K562 (cell line): ENCODE measurements around the gene TMEM150C. TPM values are rescaled to one million over a fixed set of nuclear protein-coding genes. Genes with fewer than 3 reads are reported as not detected.

ENCODE experiments used
- ATAC-seq: fragments of 200-7000 bp; cut with Tn5 transposase; 3 replicates; pipeline ENCODE4 v1.9.1; 2020; ENCODE audit warnings: moderate library complexity
- BruUV-seq: library from RNA; stranded (reverse); fragments of 400-500 nt; replicated peaks from 2 replicates; lab custom pipeline; 2021; lab: Mats Ljungman, UMichigan
- CTCF ChIA-PET: fragments of 300-600 bp; formaldehyde crosslinking; extraction: SDS; loops from one replicate; lab custom pipeline; 2021; ENCODE audit warnings: low intra/inter-chr PET ratio; lab: Yijun Ruan, JAX
- POLR2A ChIA-PET: fragments of 300-600, 350-650 bp; sonication (Branson Sonifier 250); formaldehyde crosslinking; extraction: SDS; loops from one replicate; lab custom pipeline; 2021; ENCODE audit warnings: antibody characterized with exemption, inconsistent platforms; lab: Yijun Ruan, JAX
- DNase-seq, 4 experiments: peaks; one replicate each; pipeline versions ENCODE4 v3.0.0 to v3.0.0-alpha.2; 2011 to 2018; ENCODE audit warnings: low spot score in 3 of 4, mixed read lengths in 3 of 4; ENCODE audit errors: extremely low read depth in 1 of 4
- FAIRE-seq: peaks from 2 replicates; lab custom pipeline; 2011; peaks lifted over from hg19 to GRCh38; lab: Jason Lieb, UNC
- H2AFZ ChIP-seq: 2 replicates; pipeline ENCODE4 v1.6.0; 2011; ENCODE audit warnings: low read depth, low read length, control low read depth, inconsistent platforms
- H3K27ac ChIP-seq: fragments of 200-600 bp; 3 replicates; pipeline ENCODE4 v1.8.0; 2011; ENCODE audit warnings: low read depth, mild to moderate bottlenecking, control low read depth, inconsistent platforms, low read length, moderate library complexity, mixed read lengths; ENCODE audit errors: extremely low read depth
- H3K27me3 ChIP-seq, 2 experiments: fragments of 300-600 bp in 1 of 2; 2 replicates in 1 of 2; 3 replicates in 1 of 2; pipeline versions ENCODE4 v1.6.0 to v1.8.0; 2011; ENCODE audit warnings: inconsistent platforms in 2 of 2, low read length in 2 of 2, mild to moderate bottlenecking in 1 of 2, mixed read lengths in 1 of 2, moderate library complexity in 1 of 2; ENCODE audit not compliant: control insufficient read depth in 2 of 2, insufficient read depth in 2 of 2
- H3K36me3 ChIP-seq: fragments of 300-600 bp; 3 replicates; pipeline ENCODE4 v1.8.0; 2011; ENCODE audit warnings: mild to moderate bottlenecking, low read length, inconsistent platforms; ENCODE audit not compliant: control insufficient read depth, insufficient read depth
- H3K4me1 ChIP-seq, 2 experiments: fragments of 200-600 bp in 1 of 2; replicated peaks in 1 of 2; 2 replicates in 1 of 2; 3 replicates in 1 of 2; pipeline versions ENCODE4 v1.5.1 to v1.8.0; 2011; ENCODE audit warnings: inconsistent platforms in 2 of 2, low read length in 2 of 2, mild to moderate bottlenecking in 1 of 2, mixed read lengths in 1 of 2, moderate library complexity in 1 of 2; ENCODE audit not compliant: control insufficient read depth in 2 of 2, insufficient read depth in 2 of 2
- H3K4me2 ChIP-seq: 2 replicates; pipeline ENCODE4 v1.6.1; 2011; ENCODE audit warnings: low read length, control low read depth, inconsistent platforms, mixed read lengths; ENCODE audit not compliant: insufficient read depth
- H3K4me3 ChIP-seq: fragments of 200-600 bp; sonication (generic), shearing (Covaris generic); 2 replicates; pipeline ENCODE4 v1.5.1; 2016; ENCODE audit warnings: control low read depth, inconsistent platforms
- H3K79me2 ChIP-seq: fragments of 200-600 bp; 3 replicates; pipeline ENCODE4 v1.8.0; 2011; ENCODE audit warnings: low read length, inconsistent platforms; ENCODE audit not compliant: control insufficient read depth, insufficient read depth
- H3K9ac ChIP-seq, 2 experiments: 2 replicates each; pipeline versions ENCODE4 v1.6.0 to v1.6.1; 2011; ENCODE audit warnings: low read depth in 2 of 2, low read length in 2 of 2, control low read depth in 1 of 2, inconsistent platforms in 1 of 2, mild to moderate bottlenecking in 1 of 2, mixed read lengths in 1 of 2; ENCODE audit not compliant: insufficient read depth in 1 of 2
- H3K9me1 ChIP-seq: one replicate; pipeline ENCODE4 v1.6.0; 2011; ENCODE audit warnings: inconsistent platforms, mild to moderate bottlenecking, low read length, moderate library complexity; ENCODE audit not compliant: control insufficient read depth, insufficient read depth
- H3K9me3 ChIP-seq: replicated peaks from 2 replicates; pipeline ENCODE4 v1.5.1; 2011; ENCODE audit warnings: low read depth, low read length, inconsistent platforms; ENCODE audit not compliant: control insufficient read depth, insufficient read depth
- H4K20me1 ChIP-seq: replicated peaks from 2 replicates; pipeline ENCODE4 v1.6.1; 2011; ENCODE audit warnings: low read length, inconsistent platforms, mixed read lengths; ENCODE audit not compliant: control insufficient read depth, insufficient read depth
- C11orf30 ChIP-seq: fragments of 450-650 bp; IDR thresholded peaks from 2 replicates; pipeline ENCODE4 v1.6.1; 2016; ENCODE audit warnings: low read depth, mild to moderate bottlenecking
- ETV6 ChIP-seq, 3 experiments: fragments of 150-350 bp in 1 of 3; sonication (generic) in 1 of 3; formaldehyde crosslinking in 1 of 3; IDR thresholded peaks; 2 replicates each; pipeline versions ENCODE4 v1.6.1 to v1.8.0; 2014 to 2022; ENCODE audit warnings: borderline replicate concordance in 2 of 3, low read depth in 2 of 3, antibody characterized with exemption in 1 of 3, low read length in 1 of 3, mild to moderate bottlenecking in 1 of 3, missing genetic modification reagents in 1 of 3
- KDM4B ChIP-seq, 2 experiments: fragments of 450-650 bp in 1 of 2; sonication (generic) in 1 of 2; IDR thresholded peaks; 2 replicates each; pipeline ENCODE4 v1.6.1; 2016 to 2017; ENCODE audit warnings: borderline replicate concordance in 2 of 2, antibody characterized with exemption in 1 of 2, low read depth in 1 of 2, mild to moderate bottlenecking in 1 of 2
- POLR2B ChIP-seq: fragments of 450-650 bp; IDR thresholded peaks from 2 replicates; pipeline ENCODE4 v1.6.1; 2018; ENCODE audit warnings: low read depth; ENCODE audit not compliant: partially characterized antibody
- RBM22 ChIP-seq: fragments of 200-400 bp; formaldehyde crosslinking; IDR thresholded peaks from 2 replicates; pipeline ENCODE4 v1.6.1; 2018; ENCODE audit warnings: low read length, low read depth; ENCODE audit not compliant: poor library complexity, severe bottlenecking
- SRF ChIP-seq, 2 experiments: fragments of 250-450, 450-650 bp in 1 of 2; sonication (Bioruptor Pico) in 1 of 2; sonication (generic) in 1 of 2; formaldehyde crosslinking; IDR thresholded peaks; 2 replicates each; pipeline versions ENCODE4 v1.5.0 to v1.5.1; 2020 to 2022; ENCODE audit warnings: mild to moderate bottlenecking in 1 of 2, missing genetic modification reagents in 1 of 2
- THRB ChIP-seq: fragments of 450-650 bp; formaldehyde crosslinking; conservative IDR thresholded peaks from 2 replicates; pipeline ENCODE4 v1.4.0; 2022; ENCODE audit warnings: mild to moderate bottlenecking, missing genetic modification characterization
- ZHX1 ChIP-seq: fragments of 150-350 bp; conservative IDR thresholded peaks from 2 replicates; pipeline ENCODE4 v1.6.1; 2014; ENCODE audit warnings: low read length
- ZNF785 ChIP-seq: fragments of 250-450 bp; sonication (Bioruptor Pico); IDR thresholded peaks from 2 replicates; pipeline ENCODE4 v1.4.0; 2020; ENCODE audit warnings: mild to moderate bottlenecking
- WGBS: fragments of 100-300 bp; shearing (Covaris generic); methylation state at CpG from one replicate; pipeline ENCODE4 v1.1.6; 2016; ENCODE audit warnings: low coverage, mixed read lengths; ENCODE audit not compliant: insufficient coverage; ENCODE audit errors: missing lambda C conversion rate; 5-methylcytosine and 5-hydroxymethylcytosine counted together
- in situ Hi-C: fragments of 300-500 bp; cut with MboI; formaldehyde crosslinking; loops from 4 replicates; pipeline ENCODE4 v1.15.0; 2018; ENCODE audit warnings: inconsistent platforms, mixed read lengths
- intact Hi-C: fragments of 100-400 bp; cut with micrococcal nuclease; formaldehyde crosslinking; loops from 2 replicates; pipeline ENCODE4 v1.14.2; 2022
- polyA plus RNA-seq, 8 experiments: library from polyadenylated mRNA; depleted of rRNA in 4 of 8; stranded (reverse) in 5 of 8; unstranded in 3 of 8; fragments of >200 nt; fragmentation: Nextera tagmentation in 2 of 8; fragmentation: Illumina TruSeq in 1 of 8; extraction: Ambion mirVana in 2 of 8; extraction: Trizol in 1 of 8; gene quantifications; 2 replicates each; pipeline versions ENCODE4 v1.2.1 to v1.2.3, GENCODE V29; 2011 to 2014; ENCODE audit warnings: inconsistent platforms in 1 of 8, missing spikeins in 1 of 8
- total RNA-seq, 7 experiments: library from RNA; depleted of rRNA in 6 of 7; stranded (reverse); fragments of >200 nt in 6 of 7; fragmentation: Illumina TruSeq in 2 of 7; extraction: Trizol in 2 of 7; gene quantifications; 2 replicates each; pipeline versions ENCODE4 v1.2.1 to v1.2.3, GENCODE V29; 2011 to 2021; ENCODE audit warnings: low replicate concordance in 1 of 7
- TF ChIP-seq, protein P1 (sequence below): sonication (generic); formaldehyde crosslinking; IDR thresholded peaks from 2 replicates; pipeline ENCODE4 v1.8.0; 2022; ENCODE audit warnings: mild to moderate bottlenecking, missing genetic modification reagents
- TF ChIP-seq, protein P2 (sequence below), 2 experiments: fragments of 450-650 bp in 1 of 2; IDR thresholded peaks; 2 replicates each; pipeline ENCODE4 v1.6.1; 2011 to 2017; ENCODE audit warnings: low read depth in 2 of 2, antibody characterized with exemption in 1 of 2, borderline replicate concordance in 1 of 2, low read length in 1 of 2, mild to moderate bottlenecking in 1 of 2, mixed read lengths in 1 of 2; ENCODE audit not compliant: control insufficient read depth in 1 of 2

The TMEM150C gene
- total and polyA plus RNA-seq, 9 of the 15 experiments (the other 6 are each of a cell fraction or from before 2014, with no cell fraction given): 0.07 TPM; not detected in 8

DNA sequence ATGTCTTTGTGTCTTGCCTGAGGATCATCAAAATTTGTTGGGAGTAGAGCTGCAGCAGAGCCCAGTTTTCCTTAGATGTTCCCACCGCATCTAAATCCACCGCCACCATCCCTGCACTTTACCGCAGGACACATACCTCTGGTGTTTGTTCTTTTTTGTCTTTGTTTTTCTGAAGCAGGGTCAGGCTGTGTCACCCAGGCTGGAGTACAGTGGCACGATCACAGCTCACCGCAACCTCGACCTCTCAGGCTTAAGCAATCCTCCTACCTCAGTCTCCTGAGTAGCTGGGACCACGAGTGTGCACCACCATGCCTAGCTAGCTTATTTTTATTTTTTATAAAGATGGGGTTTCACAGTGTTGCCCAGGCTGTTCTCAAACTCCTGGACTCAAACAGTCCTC lies 126.8 kb downstream of the TMEM150C start:
- intact Hi-C loops: no loop called here
- no peak for TF ChIP-seq RBM22
- TF ChIP-seq, protein P1, sequence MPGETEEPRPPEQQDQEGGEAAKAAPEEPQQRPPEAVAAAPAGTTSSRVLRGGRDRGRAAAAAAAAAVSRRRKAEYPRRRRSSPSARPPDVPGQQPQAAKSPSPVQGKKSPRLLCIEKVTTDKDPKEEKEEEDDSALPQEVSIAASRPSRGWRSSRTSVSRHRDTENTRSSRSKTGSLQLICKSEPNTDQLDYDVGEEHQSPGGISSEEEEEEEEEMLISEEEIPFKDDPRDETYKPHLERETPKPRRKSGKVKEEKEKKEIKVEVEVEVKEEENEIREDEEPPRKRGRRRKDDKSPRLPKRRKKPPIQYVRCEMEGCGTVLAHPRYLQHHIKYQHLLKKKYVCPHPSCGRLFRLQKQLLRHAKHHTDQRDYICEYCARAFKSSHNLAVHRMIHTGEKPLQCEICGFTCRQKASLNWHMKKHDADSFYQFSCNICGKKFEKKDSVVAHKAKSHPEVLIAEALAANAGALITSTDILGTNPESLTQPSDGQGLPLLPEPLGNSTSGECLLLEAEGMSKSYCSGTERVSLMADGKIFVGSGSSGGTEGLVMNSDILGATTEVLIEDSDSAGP (CRISPR knock-in tag): no peak
- TF ChIP-seq, protein P2, sequence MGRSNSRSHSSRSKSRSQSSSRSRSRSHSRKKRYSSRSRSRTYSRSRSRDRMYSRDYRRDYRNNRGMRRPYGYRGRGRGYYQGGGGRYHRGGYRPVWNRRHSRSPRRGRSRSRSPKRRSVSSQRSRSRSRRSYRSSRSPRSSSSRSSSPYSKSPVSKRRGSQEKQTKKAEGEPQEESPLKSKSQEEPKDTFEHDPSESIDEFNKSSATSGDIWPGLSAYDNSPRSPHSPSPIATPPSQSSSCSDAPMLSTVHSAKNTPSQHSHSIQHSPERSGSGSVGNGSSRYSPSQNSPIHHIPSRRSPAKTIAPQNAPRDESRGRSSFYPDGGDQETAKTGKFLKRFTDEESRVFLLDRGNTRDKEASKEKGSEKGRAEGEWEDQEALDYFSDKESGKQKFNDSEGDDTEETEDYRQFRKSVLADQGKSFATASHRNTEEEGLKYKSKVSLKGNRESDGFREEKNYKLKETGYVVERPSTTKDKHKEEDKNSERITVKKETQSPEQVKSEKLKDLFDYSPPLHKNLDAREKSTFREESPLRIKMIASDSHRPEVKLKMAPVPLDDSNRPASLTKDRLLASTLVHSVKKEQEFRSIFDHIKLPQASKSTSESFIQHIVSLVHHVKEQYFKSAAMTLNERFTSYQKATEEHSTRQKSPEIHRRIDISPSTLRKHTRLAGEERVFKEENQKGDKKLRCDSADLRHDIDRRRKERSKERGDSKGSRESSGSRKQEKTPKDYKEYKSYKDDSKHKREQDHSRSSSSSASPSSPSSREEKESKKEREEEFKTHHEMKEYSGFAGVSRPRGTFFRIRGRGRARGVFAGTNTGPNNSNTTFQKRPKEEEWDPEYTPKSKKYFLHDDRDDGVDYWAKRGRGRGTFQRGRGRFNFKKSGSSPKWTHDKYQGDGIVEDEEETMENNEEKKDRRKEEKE (IDR thresholded peaks at IDR 0.05; ENCODE audit: borderline replicate concordance in 1 of 2, control insufficient read depth in 1 of 2, low read depth in 2 of 2, low read length in 1 of 2): no peak
- TF ChIP-seq ZHX1: no peak
- TF ChIP-seq ETV6 (IDR thresholded peaks at IDR 0.05; ENCODE audit: borderline replicate concordance in 1 of 2, low read depth in 2 of 2, low read length in 1 of 2): no peak
- no peak for TF ChIP-seq ETV6 (CRISPR knock-in tag; IDR thresholded peaks at IDR 0.05; ENCODE audit: borderline replicate concordance)
- TF ChIP-seq ZNF785: no peak
- TF ChIP-seq C11orf30: no peak
- no peak for TF ChIP-seq POLR2B
- no peak for TF ChIP-seq KDM4B (IDR thresholded peaks at IDR 0.05; ENCODE audit: borderline replicate concordance in 2 of 2, low read depth in 1 of 2)
- TF ChIP-seq THRB (CRISPR knock-in tag): no peak
- TF ChIP-seq SRF (CRISPR knock-in tag; IDR thresholded peaks at IDR 0.05): no peak

More for the DNA sequence above, 126.8 kb downstream of the TMEM150C start:
- in situ Hi-C loops: no loop called here
- Histone ChIP-seq H3K9me3 (0 out of 2 replicates have a peak, but pooled peaks cover 1% of the 10 kb centered on the region), H2AFZ (no peak overlapping the region), H3K4me2 (no peak overlapping the region), H4K20me1 (peaks cover 5% of the 10 kb centered on the region; the same call in 1 of the 2 replicates), H3K9ac (no peak overlapping the region), H3K36me3 (peaks cover 40% of the 10 kb centered on the region; the same call in 2 of the 3 replicates), H3K9me1 (no peaks in the 10 kb centered on the region), H3K4me1 (peaks cover 13 to 21% of the 10 kb centered on the region in 2 experiments; a peak in 4 of 5 replicates), H3K79me2 (peaks cover 96% of the 10 kb centered on the region), H3K27me3 (no peaks in the 10 kb centered on the region), H3K4me3 (no peak overlapping the region), H3K27ac (no peak overlapping the region)
- FAIRE-seq: no peak
- 88% methylated on average over 7 of the region's 7 CpGs for WGBS
- DNase-seq: no peak
- POLR2A ChIA-PET: interaction anchor here (1.6 kb wide), 1 partner anchor 10 kb away, joined by 5 read pairs; no protein-coding TSS in a partner anchor
- no peak for ATAC-seq
- CTCF ChIA-PET: no interaction called here
- BruUV-seq: no TSS peak
